Muscle layer of duodenum (tissue), 2 donors: Measurements from ENCODE around the gene PDXK.
A peak's percentile ranks its signal among the peaks of the same experiment; 100 is the strongest.
"Not testable (repeated sequence)": the region's sequence is repeated elsewhere in the genome, so short reads cannot be mapped to it uniquely, and the experiment has no call there.

Experiments
- H3K27ac ChIP-seq: one replicate; pipeline ENCODE4 v1.7.0; 2013; ENCODE audit warnings: mild to moderate bottlenecking, low read length
- H3K27me3 ChIP-seq: one replicate; pipeline ENCODE4 v1.7.0; 2013; ENCODE audit warnings: low read depth, mild to moderate bottlenecking, control low read depth, low read length
- H3K36me3 ChIP-seq, 2 donors: one replicate each; pipeline ENCODE4 v1.7.0; 2013; ENCODE audit warnings: low read length in 2 of 2, control low read depth in 1 of 2, mild to moderate bottlenecking in 1 of 2; ENCODE audit not compliant: insufficient read depth in 2 of 2, control insufficient read depth in 1 of 2
- H3K4me1 ChIP-seq, 2 donors: one replicate each; pipeline ENCODE4 v1.7.0; 2013; ENCODE audit warnings: low read length in 2 of 2, mild to moderate bottlenecking in 2 of 2, control low read depth in 1 of 2, moderate library complexity in 1 of 2; ENCODE audit not compliant: insufficient read depth in 2 of 2, control insufficient read depth in 1 of 2
- H3K4me3 ChIP-seq, 2 donors: one replicate each; pipeline ENCODE4 v1.7.0; 2013; ENCODE audit warnings: low read length in 2 of 2, low read depth in 1 of 2, mild to moderate bottlenecking in 1 of 2
- H3K9me3 ChIP-seq, 2 donors: one replicate each; pipeline ENCODE4 v1.7.0; 2013; ENCODE audit warnings: low read length in 2 of 2, control low read depth in 1 of 2, mild to moderate bottlenecking in 1 of 2; ENCODE audit not compliant: control insufficient read depth in 1 of 2
- donor health status: healthy.

PDXK gene

GRCh38 chr21:43699933-43700599 is 18.9 kb upstream of the PDXK start:
- Histone ChIP-seq H3K4me3 (no peak overlapping the region), H3K36me3 (peaks cover 0 to 11% of the 10 kb centered on the region in 2 donors), H3K27me3 (no peaks in the 10 kb centered on the region), H3K9me3 (no peaks in the 10 kb centered on the region), H3K27ac (no peak overlapping the region), H3K4me1 (no peaks in the 10 kb centered on the region)

- Histone ChIP-seq H3K27me3 (no peaks in the 10 kb centered on the region), H3K4me1 (no peaks in the 10 kb centered on the region), H3K4me3 (no peak overlapping the region), H3K9me3 (no peaks in the 10 kb centered on the region), H3K27ac (no peak overlapping the region), H3K36me3 (no peaks in the 10 kb centered on the region)
Observed at GRCh38 chr21:43701936-43702784, 16.8 kb upstream of the PDXK start.

GRCh38 chr21:43702785-43703034 is 16.2 kb upstream of the PDXK start:
- Histone ChIP-seq H3K4me3 (no peak overlapping the region), H3K27me3 (no peaks in the 10 kb centered on the region), H3K27ac (no peak overlapping the region)

GRCh38 chr21:43703035-43703880 is 15.7 kb upstream of the PDXK start:
- no peaks in the 10 kb centered on the region for H3K27me3 ChIP-seq
- no peaks in the 10 kb centered on the region for H3K4me1 ChIP-seq
- no peaks in the 10 kb centered on the region for H3K9me3 ChIP-seq
- H3K27ac ChIP-seq = no peak overlapping the region
- no peaks in the 10 kb centered on the region for H3K36me3 ChIP-seq
- no peak overlapping the region for H3K4me3 ChIP-seq

More at GRCh38 chr21:43702785-43703034, 16.2 kb upstream of the PDXK start:
- Histone ChIP-seq H3K9me3 (no peaks in the 10 kb centered on the region), H3K4me1 (no peaks in the 10 kb centered on the region), H3K36me3 (no peaks in the 10 kb centered on the region)

GRCh38 chr21:43707462-43707861 is 11.5 kb upstream of the PDXK start:
- Histone ChIP-seq H3K36me3 (no peaks in the 10 kb centered on the region), H3K27ac (no peak overlapping the region), H3K4me3 (no peak overlapping the region), H3K9me3 (no peaks in the 10 kb centered on the region), H3K4me1 (no peaks in the 10 kb centered on the region), H3K27me3 (no peaks in the 10 kb centered on the region)

GRCh38 chr21:43708745-43709381 is 10.1 kb upstream of the PDXK start:
- no peak overlapping the region for H3K4me3 ChIP-seq
- no peaks in the 10 kb centered on the region for H3K27me3 ChIP-seq
- no peaks in the 10 kb centered on the region for H3K36me3 ChIP-seq
- no peaks in the 10 kb centered on the region for H3K9me3 ChIP-seq
- H3K27ac ChIP-seq = no peak overlapping the region
- H3K4me1 ChIP-seq = no peaks in the 10 kb centered on the region

- Histone ChIP-seq H3K4me1 (no peaks in the 10 kb centered on the region), H3K36me3 (no peaks in the 10 kb centered on the region), H3K4me3 (no peak overlapping the region), H3K27me3 (no peaks in the 10 kb centered on the region), H3K9me3 (no peaks in the 10 kb centered on the region), H3K27ac (peak overlapping the region; percentile 72)
Observed at GRCh38 chr21:43712268-43712942, 6.5 kb upstream of the PDXK start.

DNA sequence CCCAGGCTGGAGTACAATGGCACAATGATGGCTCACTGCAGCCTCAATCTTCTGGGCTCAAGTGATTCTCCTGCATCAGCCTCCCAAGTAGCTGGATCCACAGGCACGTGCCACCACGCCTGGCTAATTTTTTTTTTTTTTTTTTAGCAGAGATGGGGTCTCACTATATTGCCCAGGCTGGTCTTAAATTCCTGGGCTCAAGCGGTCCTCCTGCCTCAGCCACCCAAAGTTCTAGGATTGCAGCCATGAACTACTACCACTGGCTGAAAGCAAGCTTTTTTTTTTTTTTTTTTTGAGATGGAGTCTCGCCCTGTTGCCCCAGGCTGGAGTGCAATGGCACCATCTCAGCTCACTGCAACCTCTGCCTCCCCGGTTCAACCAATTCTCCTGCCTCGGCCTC is 5.8 kb upstream of the PDXK start:
- H3K4me3 ChIP-seq, H3K27ac ChIP-seq, H3K27me3 ChIP-seq, H3K9me3 ChIP-seq, H3K4me1 ChIP-seq, H3K36me3 ChIP-seq: not testable (repeated sequence)

GRCh38 chr21:43716376-43717165 is 2.4 kb upstream of the PDXK start:
- no peaks in the 10 kb centered on the region for H3K36me3 ChIP-seq
- peaks cover 13 to 25% of the 10 kb centered on the region in 2 donors for H3K4me1 ChIP-seq
- no peak overlapping the region for H3K4me3 ChIP-seq
- H3K27me3 ChIP-seq = no peaks in the 10 kb centered on the region
- no peak overlapping the region for H3K27ac ChIP-seq
- no peaks in the 10 kb centered on the region for H3K9me3 ChIP-seq

- Histone ChIP-seq H3K4me1 (peaks cover 15 to 29% of the 10 kb centered on the region in 2 donors), H3K27ac (no peak overlapping the region), H3K27me3 (no peaks in the 10 kb centered on the region), H3K4me3 (no peak overlapping the region), H3K36me3 (no peaks in the 10 kb centered on the region), H3K9me3 (no peaks in the 10 kb centered on the region)
Observed at GRCh38 chr21:43717166-43717853, 1.6 kb upstream of the PDXK start.
